ENCODE data around the gene VTI1A. TPM values are rescaled to one million over a fixed set of nuclear protein-coding genes. Genes with fewer than 3 reads are reported as not detected.

The VTI1A gene
- total and polyA plus RNA-seq, 4 donors, result 5.5 to 26.9 (median 13.1) TPM

DNA sequence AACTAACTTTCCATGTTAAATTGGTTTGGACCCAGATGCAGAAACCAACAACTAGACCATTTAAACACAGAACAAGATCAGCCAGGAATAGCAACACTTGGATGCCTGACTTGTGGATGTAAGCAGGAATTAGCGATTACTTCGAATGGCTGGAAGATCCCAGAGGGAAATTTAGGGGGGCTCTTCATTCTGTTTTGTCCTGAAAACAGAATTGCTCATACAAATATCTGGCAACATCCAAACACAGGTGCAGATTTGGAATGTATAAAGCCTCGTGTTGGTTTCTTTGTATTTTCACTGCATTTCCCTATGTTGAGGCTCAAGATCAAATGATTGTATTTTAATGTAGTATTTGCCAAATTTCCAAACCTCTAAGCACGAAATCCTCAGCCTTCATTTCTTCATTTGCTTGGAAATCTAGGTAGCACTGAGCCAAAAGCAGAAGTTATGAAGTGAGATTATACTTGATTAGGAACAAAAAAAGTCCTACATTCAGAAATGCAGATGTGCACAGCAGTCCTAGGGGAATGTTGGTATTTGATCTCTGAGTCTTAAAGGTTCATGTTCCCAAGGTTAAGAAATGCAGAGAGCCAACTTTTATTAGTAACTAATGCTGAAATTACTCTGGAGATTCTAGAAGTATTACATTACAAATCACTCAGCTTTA is 254.3 kb downstream of the VTI1A start:
- no peak for DNase-seq (ENCODE audit: low spot score)
- no peak overlapping the region for H3K27ac ChIP-seq (ENCODE audit: low read depth in 1 of 2, low read length in 2 of 2)

More for the DNA sequence above, 254.3 kb downstream of the VTI1A start:
- H3K9ac ChIP-seq (ENCODE audit: low read depth in 1 of 2, low read length in 2 of 2), result no peak overlapping the region
- no peak overlapping the region for H3K4me3 ChIP-seq (ENCODE audit: low read depth in 1 of 3, low read length in 3 of 3)
- H3K27me3 ChIP-seq (ENCODE audit: control insufficient read depth in 4 of 4, insufficient read depth in 4 of 4, low read length in 3 of 4), result no peaks in the 10 kb centered on the region
- TF ChIP-seq SP1 (IDR thresholded peaks at IDR 0.05) (no peak), JUND (IDR thresholded peaks at IDR 0.05) (no peak), EGR1 (IDR thresholded peaks at IDR 0.05; ENCODE audit: low read depth in 2 of 2) (no peak), FOXA1 (IDR thresholded peaks at IDR 0.05) (no peak), YY1 (IDR thresholded peaks at IDR 0.05) (no peak), GABPA (IDR thresholded peaks at IDR 0.05 in 1 of 2, conservative IDR thresholded peaks at IDR 0.05 in 1 of 2) (no peak), NR2F2 (IDR thresholded peaks at IDR 0.05) (no peak), RAD21 (IDR thresholded peaks at IDR 0.05) (no peak), HNF4A (conservative IDR thresholded peaks at IDR 0.05) (no peak), HNF4G (IDR thresholded peaks at IDR 0.05) (no peak), RXRA (IDR thresholded peaks at IDR 0.05) (no peak), FOXA2 (IDR thresholded peaks at IDR 0.05) (no peak)
- TF ChIP-seq, protein P1, sequence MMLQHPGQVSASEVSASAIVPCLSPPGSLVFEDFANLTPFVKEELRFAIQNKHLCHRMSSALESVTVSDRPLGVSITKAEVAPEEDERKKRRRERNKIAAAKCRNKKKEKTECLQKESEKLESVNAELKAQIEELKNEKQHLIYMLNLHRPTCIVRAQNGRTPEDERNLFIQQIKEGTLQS (IDR thresholded peaks at IDR 0.05), result no peak
- TF ChIP-seq, protein P2, sequence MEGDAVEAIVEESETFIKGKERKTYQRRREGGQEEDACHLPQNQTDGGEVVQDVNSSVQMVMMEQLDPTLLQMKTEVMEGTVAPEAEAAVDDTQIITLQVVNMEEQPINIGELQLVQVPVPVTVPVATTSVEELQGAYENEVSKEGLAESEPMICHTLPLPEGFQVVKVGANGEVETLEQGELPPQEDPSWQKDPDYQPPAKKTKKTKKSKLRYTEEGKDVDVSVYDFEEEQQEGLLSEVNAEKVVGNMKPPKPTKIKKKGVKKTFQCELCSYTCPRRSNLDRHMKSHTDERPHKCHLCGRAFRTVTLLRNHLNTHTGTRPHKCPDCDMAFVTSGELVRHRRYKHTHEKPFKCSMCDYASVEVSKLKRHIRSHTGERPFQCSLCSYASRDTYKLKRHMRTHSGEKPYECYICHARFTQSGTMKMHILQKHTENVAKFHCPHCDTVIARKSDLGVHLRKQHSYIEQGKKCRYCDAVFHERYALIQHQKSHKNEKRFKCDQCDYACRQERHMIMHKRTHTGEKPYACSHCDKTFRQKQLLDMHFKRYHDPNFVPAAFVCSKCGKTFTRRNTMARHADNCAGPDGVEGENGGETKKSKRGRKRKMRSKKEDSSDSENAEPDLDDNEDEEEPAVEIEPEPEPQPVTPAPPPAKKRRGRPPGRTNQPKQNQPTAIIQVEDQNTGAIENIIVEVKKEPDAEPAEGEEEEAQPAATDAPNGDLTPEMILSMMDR (IDR thresholded peaks at IDR 0.05; ENCODE audit: low read depth, low read length, missing input control), result no peak
- TF ChIP-seq, protein P3, sequence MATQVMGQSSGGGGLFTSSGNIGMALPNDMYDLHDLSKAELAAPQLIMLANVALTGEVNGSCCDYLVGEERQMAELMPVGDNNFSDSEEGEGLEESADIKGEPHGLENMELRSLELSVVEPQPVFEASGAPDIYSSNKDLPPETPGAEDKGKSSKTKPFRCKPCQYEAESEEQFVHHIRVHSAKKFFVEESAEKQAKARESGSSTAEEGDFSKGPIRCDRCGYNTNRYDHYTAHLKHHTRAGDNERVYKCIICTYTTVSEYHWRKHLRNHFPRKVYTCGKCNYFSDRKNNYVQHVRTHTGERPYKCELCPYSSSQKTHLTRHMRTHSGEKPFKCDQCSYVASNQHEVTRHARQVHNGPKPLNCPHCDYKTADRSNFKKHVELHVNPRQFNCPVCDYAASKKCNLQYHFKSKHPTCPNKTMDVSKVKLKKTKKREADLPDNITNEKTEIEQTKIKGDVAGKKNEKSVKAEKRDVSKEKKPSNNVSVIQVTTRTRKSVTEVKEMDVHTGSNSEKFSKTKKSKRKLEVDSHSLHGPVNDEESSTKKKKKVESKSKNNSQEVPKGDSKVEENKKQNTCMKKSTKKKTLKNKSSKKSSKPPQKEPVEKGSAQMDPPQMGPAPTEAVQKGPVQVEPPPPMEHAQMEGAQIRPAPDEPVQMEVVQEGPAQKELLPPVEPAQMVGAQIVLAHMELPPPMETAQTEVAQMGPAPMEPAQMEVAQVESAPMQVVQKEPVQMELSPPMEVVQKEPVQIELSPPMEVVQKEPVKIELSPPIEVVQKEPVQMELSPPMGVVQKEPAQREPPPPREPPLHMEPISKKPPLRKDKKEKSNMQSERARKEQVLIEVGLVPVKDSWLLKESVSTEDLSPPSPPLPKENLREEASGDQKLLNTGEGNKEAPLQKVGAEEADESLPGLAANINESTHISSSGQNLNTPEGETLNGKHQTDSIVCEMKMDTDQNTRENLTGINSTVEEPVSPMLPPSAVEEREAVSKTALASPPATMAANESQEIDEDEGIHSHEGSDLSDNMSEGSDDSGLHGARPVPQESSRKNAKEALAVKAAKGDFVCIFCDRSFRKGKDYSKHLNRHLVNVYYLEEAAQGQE (IDR thresholded peaks at IDR 0.05), result no peak
- TF ChIP-seq, protein P4, sequence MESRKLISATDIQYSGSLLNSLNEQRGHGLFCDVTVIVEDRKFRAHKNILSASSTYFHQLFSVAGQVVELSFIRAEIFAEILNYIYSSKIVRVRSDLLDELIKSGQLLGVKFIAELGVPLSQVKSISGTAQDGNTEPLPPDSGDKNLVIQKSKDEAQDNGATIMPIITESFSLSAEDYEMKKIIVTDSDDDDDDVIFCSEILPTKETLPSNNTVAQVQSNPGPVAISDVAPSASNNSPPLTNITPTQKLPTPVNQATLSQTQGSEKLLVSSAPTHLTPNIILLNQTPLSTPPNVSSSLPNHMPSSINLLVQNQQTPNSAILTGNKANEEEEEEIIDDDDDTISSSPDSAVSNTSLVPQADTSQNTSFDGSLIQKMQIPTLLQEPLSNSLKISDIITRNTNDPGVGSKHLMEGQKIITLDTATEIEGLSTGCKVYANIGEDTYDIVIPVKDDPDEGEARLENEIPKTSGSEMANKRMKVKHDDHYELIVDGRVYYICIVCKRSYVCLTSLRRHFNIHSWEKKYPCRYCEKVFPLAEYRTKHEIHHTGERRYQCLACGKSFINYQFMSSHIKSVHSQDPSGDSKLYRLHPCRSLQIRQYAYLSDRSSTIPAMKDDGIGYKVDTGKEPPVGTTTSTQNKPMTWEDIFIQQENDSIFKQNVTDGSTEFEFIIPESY (IDR thresholded peaks at IDR 0.05), result no peak
- TF ChIP-seq, protein P5, sequence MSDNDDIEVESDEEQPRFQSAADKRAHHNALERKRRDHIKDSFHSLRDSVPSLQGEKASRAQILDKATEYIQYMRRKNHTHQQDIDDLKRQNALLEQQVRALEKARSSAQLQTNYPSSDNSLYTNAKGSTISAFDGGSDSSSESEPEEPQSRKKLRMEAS (IDR thresholded peaks at IDR 0.05), result no peak
- no peaks in the 10 kb centered on the region for H3K9me3 ChIP-seq (ENCODE audit: control insufficient read depth in 4 of 4, low read length in 3 of 4)
- H3K4me1 ChIP-seq (ENCODE audit: control insufficient read depth in 4 of 4, insufficient read depth in 4 of 4, low read length in 3 of 4), result peaks cover 0 to 3% (median 0%) of the 10 kb centered on the region in 4 donors
- H3K36me3 ChIP-seq (ENCODE audit: control insufficient read depth in 4 of 4, insufficient read depth in 3 of 4, low read depth in 1 of 4, low read length in 3 of 4), result no peaks in the 10 kb centered on the region
- 92% methylated on average over 4 of the region's 4 CpGs for WGBS

Measured in liver (tissue), 9 donors.